D721Med (cell line): Measurements from ENCODE around the gene ROCK2.

Source experiments
- DNase-seq: peaks from one replicate; pipeline ENCODE4 v3.0.0; 2011; ENCODE audit warnings: low spot score; ENCODE audit not compliant: insufficient read length
- FAIRE-seq: peaks from 2 replicates; lab custom pipeline; 2011; peaks lifted over from hg19 to GRCh38; lab: Jason Lieb, UNC
- TF ChIP-seq, protein P1 (sequence below): IDR thresholded peaks from 2 replicates; pipeline ENCODE4 v1.5.1; 2012; ENCODE audit warnings: mild to moderate bottlenecking, control low read depth; ENCODE audit not compliant: insufficient read depth; ENCODE audit errors: missing control alignments

The ROCK2 gene

DNA sequence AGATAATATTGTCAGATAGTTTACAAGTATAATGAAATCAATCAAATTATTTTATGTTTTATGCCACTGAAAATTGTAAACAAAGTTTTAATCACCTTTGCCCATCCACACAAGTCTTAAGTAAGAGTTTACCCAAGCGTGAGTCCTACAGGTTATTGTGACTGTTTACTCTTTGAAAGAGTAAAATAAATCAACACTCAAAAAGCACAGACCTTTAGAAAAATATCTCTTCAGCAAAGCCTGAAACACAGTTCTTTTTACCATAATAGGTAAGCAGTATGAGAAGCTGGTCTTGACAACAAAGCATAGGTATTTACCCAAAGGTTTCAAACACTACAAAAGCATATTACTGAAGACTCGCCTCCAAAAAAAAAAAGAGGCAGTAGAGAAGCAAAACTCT is 3.7 kb downstream of the ROCK2 start:
- FAIRE-seq = no peak
- TF ChIP-seq, protein P1, sequence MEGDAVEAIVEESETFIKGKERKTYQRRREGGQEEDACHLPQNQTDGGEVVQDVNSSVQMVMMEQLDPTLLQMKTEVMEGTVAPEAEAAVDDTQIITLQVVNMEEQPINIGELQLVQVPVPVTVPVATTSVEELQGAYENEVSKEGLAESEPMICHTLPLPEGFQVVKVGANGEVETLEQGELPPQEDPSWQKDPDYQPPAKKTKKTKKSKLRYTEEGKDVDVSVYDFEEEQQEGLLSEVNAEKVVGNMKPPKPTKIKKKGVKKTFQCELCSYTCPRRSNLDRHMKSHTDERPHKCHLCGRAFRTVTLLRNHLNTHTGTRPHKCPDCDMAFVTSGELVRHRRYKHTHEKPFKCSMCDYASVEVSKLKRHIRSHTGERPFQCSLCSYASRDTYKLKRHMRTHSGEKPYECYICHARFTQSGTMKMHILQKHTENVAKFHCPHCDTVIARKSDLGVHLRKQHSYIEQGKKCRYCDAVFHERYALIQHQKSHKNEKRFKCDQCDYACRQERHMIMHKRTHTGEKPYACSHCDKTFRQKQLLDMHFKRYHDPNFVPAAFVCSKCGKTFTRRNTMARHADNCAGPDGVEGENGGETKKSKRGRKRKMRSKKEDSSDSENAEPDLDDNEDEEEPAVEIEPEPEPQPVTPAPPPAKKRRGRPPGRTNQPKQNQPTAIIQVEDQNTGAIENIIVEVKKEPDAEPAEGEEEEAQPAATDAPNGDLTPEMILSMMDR = no peak
- no peak for DNase-seq

DNA sequence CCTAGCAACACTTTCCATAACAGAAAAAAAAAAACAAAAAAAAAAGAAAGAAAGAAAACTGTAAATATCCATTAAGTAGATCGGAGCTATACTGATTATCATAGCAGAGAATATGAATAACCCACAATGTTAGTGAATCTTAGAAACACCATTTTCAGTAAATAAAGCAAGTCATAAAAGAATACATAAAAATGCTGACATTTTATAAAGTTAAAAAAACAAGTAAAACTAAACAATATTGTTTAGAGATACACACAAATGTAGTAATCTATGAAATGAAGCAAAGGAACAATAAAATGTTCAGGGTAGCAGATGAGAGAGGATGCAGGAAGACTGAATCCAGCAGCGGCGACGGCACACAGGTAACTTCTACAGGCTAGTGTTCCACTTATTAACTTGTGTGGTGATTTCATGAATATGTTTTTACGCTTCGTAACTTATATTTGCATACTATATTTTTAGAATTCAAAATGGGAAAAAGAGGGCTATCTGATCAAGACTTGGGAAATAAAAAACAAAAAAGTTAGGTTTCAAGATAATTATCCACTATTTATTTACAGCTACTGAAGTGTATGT is 4.8 kb downstream of the ROCK2 start:
- FAIRE-seq (no peak), DNase-seq (no peak)
- TF ChIP-seq, protein P1 = no peak

- DNase-seq (no peak), FAIRE-seq (no peak)
- TF ChIP-seq, protein P1 = no peak
Measured at GRCh38 chr2:11338580-11338979, 5.9 kb downstream of the ROCK2 start.

GRCh38 chr2:11337909-11338308 is 6.5 kb downstream of the ROCK2 start:
- TF ChIP-seq, protein P1 = no peak
- no peak for FAIRE-seq
- no peak for DNase-seq

DNA sequence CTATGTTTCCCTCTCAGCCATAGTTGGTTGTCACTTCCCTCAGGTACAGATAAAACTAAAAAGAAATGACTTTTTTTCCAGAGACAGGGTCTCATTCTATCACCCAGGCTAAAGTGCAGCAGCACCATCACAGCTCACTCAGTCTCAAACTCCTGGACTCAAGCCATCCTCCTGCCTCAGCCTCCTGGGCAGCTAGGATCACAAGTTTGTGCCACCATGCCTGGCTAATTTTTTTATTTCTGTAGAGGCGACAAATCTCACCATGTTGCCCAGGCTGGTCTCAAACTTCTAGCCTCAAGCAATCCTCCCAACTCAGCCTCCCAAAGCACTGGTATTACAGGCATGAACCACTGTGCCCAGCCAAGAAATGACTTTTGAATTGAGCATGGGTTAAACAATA is 8.2 kb downstream of the ROCK2 start:
- no peak for DNase-seq
- FAIRE-seq = no peak
- TF ChIP-seq, protein P1 = no peak

DNA sequence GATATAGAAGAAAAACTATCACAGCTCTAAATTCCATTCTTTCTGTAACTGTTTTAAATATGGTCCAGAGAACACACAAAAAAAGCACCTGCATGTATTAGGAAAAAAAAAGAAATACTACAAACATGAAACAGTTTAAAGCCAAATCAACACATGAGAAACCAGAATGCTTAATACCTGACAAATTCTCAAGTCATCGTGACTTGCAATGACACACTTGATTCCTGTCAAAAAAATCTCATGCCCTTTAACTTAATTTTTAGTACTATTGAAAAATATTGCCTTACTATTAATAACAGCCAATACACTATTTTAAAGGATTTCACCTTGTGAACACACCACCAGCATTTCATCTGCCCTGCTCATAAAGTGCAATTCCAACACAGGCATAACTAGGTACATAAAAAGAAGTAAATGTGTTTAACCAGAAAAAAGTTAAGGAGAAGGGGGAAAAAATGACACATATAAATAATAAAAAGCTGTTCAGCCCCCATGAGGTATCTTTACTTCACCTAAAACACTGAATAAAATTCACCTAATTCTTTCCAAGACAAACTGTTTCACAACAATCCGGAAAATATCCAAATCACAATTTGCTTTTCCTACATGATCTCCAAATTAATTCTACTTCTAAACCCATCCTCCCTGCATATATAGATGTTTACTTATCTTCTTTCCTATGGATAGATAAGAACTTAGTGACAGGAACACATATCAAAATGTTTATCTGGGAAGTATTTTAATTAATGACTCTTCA is 10.8 kb downstream of the ROCK2 start:
- no peak for DNase-seq
- no peak for FAIRE-seq
- TF ChIP-seq, protein P1 = no peak

DNA sequence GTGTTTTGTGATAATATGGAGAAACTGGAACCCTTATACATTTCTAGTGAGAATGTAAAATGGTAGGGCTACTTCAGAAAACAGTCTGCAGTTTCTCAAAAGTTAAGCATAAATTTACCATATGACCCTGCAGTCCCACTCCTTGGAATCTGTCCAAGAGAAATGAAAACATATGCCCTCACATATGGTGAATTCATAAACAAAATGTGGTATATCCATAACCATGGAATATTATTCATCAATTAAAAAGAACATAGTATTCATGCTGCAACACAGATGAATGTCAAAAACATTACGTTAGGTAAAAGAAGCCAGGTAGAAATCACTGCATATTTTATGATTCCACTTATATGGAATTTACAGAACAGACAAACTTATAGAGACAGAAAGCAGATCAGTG is 11.8 kb downstream of the ROCK2 start:
- FAIRE-seq = no peak
- TF ChIP-seq, protein P1 = no peak
- no peak for DNase-seq
